HepG2 (cell line): ENCODE measurements around the gene INPP4B. TPM values are rescaled to one million over a fixed set of nuclear protein-coding genes. Genes with fewer than 3 reads are reported as not detected.

Experiments
- ATAC-seq: fragments of 200-7000 bp; cut with Tn5 transposase; 3 replicates; pipeline ENCODE4 v1.9.1; 2020; ENCODE audit warnings: mild to moderate bottlenecking, moderate library complexity
- BruUV-seq: library from RNA; stranded (reverse); fragments of 400-500 nt; replicated peaks from 2 replicates; lab custom pipeline; 2021; lab: Mats Ljungman, UMichigan
- CTCF ChIA-PET: fragments of 300-600 bp; formaldehyde crosslinking; extraction: SDS; loops from one replicate; lab custom pipeline; 2021; ENCODE audit warnings: low total read pairs, inconsistent platforms, low intra/inter-chr PET ratio; lab: Yijun Ruan, JAX
- POLR2A ChIA-PET: fragments of 350-600 bp; sonication (Branson Sonifier 250); formaldehyde crosslinking; loops from one replicate; lab custom pipeline; 2020; ENCODE audit warnings: antibody characterized with exemption, inconsistent platforms; lab: Yijun Ruan, JAX
- DNase-seq: peaks from one replicate; pipeline ENCODE4 v3.0.0-alpha.2; 2015; ENCODE audit warnings: low spot score
- FAIRE-seq: peaks from 3 replicates; lab custom pipeline; 2011; peaks lifted over from hg19 to GRCh38; lab: Jason Lieb, UNC
- H2AFZ ChIP-seq: one replicate; pipeline ENCODE4 v1.6.1; 2011; ENCODE audit warnings: low read length, inconsistent platforms
- H3K27ac ChIP-seq: fragments of 300-600 bp; 3 replicates; pipeline ENCODE4 v1.8.0; 2011; ENCODE audit warnings: mixed run types, mild to moderate bottlenecking, mixed read lengths, low read length, inconsistent platforms; ENCODE audit not compliant: insufficient read depth; ENCODE audit errors: extremely low read length
- H3K27me3 ChIP-seq, 2 experiments: fragments of 200-600 bp in 1 of 2; 2 replicates in 1 of 2; 3 replicates in 1 of 2; pipeline versions ENCODE4 v1.6.0 to v1.8.0; 2011; ENCODE audit warnings: low read length in 2 of 2, mild to moderate bottlenecking in 2 of 2, moderate library complexity in 2 of 2, inconsistent platforms in 1 of 2; ENCODE audit not compliant: insufficient read depth in 2 of 2, control insufficient read depth in 1 of 2
- H3K36me3 ChIP-seq, 2 experiments: fragments of 200-600 bp in 1 of 2; replicated peaks in 1 of 2; 2 replicates in 1 of 2; 3 replicates in 1 of 2; pipeline versions ENCODE4 v1.5.1 to v1.8.0; 2011; ENCODE audit warnings: low read length in 2 of 2, inconsistent platforms in 1 of 2; ENCODE audit not compliant: insufficient read depth in 2 of 2, control insufficient read depth in 1 of 2
- H3K4me1 ChIP-seq: 2 replicates; pipeline ENCODE4 v1.5.1; 2012; ENCODE audit warnings: low read length, inconsistent platforms; ENCODE audit not compliant: insufficient read depth
- H3K4me2 ChIP-seq: 2 replicates; pipeline ENCODE4 v1.6.0; 2011; ENCODE audit warnings: low read depth, low read length, inconsistent platforms
- H3K4me3 ChIP-seq, 3 experiments: fragments of 200-600 bp in 1 of 3; sonication (generic), shearing (Covaris generic) in 1 of 3; replicated peaks in 1 of 3; 2 replicates each; pipeline ENCODE4 v1.5.1; 2011 to 2016; ENCODE audit warnings: low read length in 3 of 3, inconsistent platforms in 2 of 3, low read depth in 2 of 3, mild to moderate bottlenecking in 2 of 3, control low read depth in 1 of 3, mixed read lengths in 1 of 3; ENCODE audit not compliant: insufficient read depth in 1 of 3
- H3K79me2 ChIP-seq: one replicate; pipeline ENCODE4 v1.6.1; 2011; ENCODE audit warnings: low read length, inconsistent platforms; ENCODE audit not compliant: insufficient read depth
- H3K9ac ChIP-seq: 2 replicates; pipeline ENCODE4 v1.6.0; 2011; ENCODE audit warnings: mild to moderate bottlenecking, low read depth, low read length, inconsistent platforms; ENCODE audit not compliant: insufficient read depth
- H3K9me3 ChIP-seq: 2 replicates; pipeline ENCODE4 v1.5.1; 2012; ENCODE audit warnings: mild to moderate bottlenecking, low read length
- H4K20me1 ChIP-seq: 2 replicates; pipeline ENCODE4 v1.6.0; 2011; ENCODE audit warnings: inconsistent platforms, mild to moderate bottlenecking, low read length, moderate library complexity; ENCODE audit not compliant: insufficient read depth
- CBFB ChIP-seq: sonication (generic); formaldehyde crosslinking; IDR thresholded peaks from 2 replicates; pipeline ENCODE4 v1.4.0; 2020; ENCODE audit warnings: missing genetic modification reagents
- CBX5 ChIP-seq: sonication (generic); formaldehyde crosslinking; IDR thresholded peaks from 2 replicates; pipeline ENCODE4 v1.4.0; 2020; ENCODE audit warnings: missing genetic modification reagents, borderline replicate concordance
- CHCHD3 ChIP-seq: sonication (generic); formaldehyde crosslinking; IDR thresholded peaks from 2 replicates; pipeline ENCODE4 v1.8.0; 2022; ENCODE audit warnings: mild to moderate bottlenecking, missing genetic modification reagents, moderate library complexity
- CHD2 ChIP-seq: IDR thresholded peaks from 2 replicates; pipeline ENCODE4 v1.6.1; 2011; ENCODE audit warnings: low read depth, low read length, improper control_type of control experiment
- CHD4 ChIP-seq: fragments of 200-600 bp; sonication (generic); IDR thresholded peaks from 2 replicates; pipeline ENCODE4 v1.7.0; 2017; ENCODE audit warnings: mild to moderate bottlenecking, low read length, borderline replicate concordance
- EZH2 ChIP-seq: conservative IDR thresholded peaks from 2 replicates; pipeline ENCODE4 v1.6.1; 2012; ENCODE audit warnings: mild to moderate bottlenecking, low read depth, low read length, moderate library complexity
- GTF2F1 ChIP-seq: fragments of 150-350 bp; IDR thresholded peaks from 2 replicates; pipeline ENCODE4 v1.6.1; 2014; ENCODE audit warnings: low read length
- KLF12 ChIP-seq: sonication (generic); formaldehyde crosslinking; IDR thresholded peaks from 2 replicates; pipeline ENCODE4 v1.4.0; 2020; ENCODE audit warnings: missing genetic modification reagents, borderline replicate concordance
- MBD4 ChIP-seq: IDR thresholded peaks from 2 replicates; pipeline ENCODE4 v1.6.1; 2012; ENCODE audit warnings: low read length, inconsistent platforms, borderline replicate concordance
- SPEN ChIP-seq: sonication (generic); formaldehyde crosslinking; IDR thresholded peaks from 2 replicates; pipeline ENCODE4 v1.5.1; 2020; ENCODE audit warnings: low read depth, mild to moderate bottlenecking, missing genetic modification reagents
- TARDBP ChIP-seq: sonication (generic); formaldehyde crosslinking; IDR thresholded peaks from 2 replicates; pipeline ENCODE4 v1.8.0; 2022; ENCODE audit warnings: mild to moderate bottlenecking, missing genetic modification reagents
- ZBTB8A ChIP-seq: sonication (generic); formaldehyde crosslinking; IDR thresholded peaks from 2 replicates; pipeline ENCODE4 v1.4.0; 2020; ENCODE audit warnings: mild to moderate bottlenecking, low read depth, missing genetic modification reagents, borderline replicate concordance
- ZMYM4 ChIP-seq: sonication (generic); formaldehyde crosslinking; IDR thresholded peaks from 2 replicates; pipeline ENCODE4 v1.8.1; 2023; ENCODE audit warnings: mild to moderate bottlenecking, missing genetic modification reagents
- ZNF17 ChIP-seq: sonication (generic); formaldehyde crosslinking; IDR thresholded peaks from 2 replicates; pipeline ENCODE4 v1.5.0; 2020; ENCODE audit warnings: mild to moderate bottlenecking, missing genetic modification reagents
- ZNF224 ChIP-seq: sonication (generic); formaldehyde crosslinking; IDR thresholded peaks from 2 replicates; pipeline ENCODE4 v1.5.0; 2020; ENCODE audit warnings: mild to moderate bottlenecking, missing genetic modification reagents
- ZNF34 ChIP-seq: sonication (generic); formaldehyde crosslinking; IDR thresholded peaks from 2 replicates; pipeline ENCODE4 v1.4.0; 2020; ENCODE audit warnings: mild to moderate bottlenecking, missing genetic modification reagents, borderline replicate concordance
- ZNF749 ChIP-seq: sonication (generic); formaldehyde crosslinking; IDR thresholded peaks from 2 replicates; pipeline ENCODE4 v1.8.0; 2022; ENCODE audit warnings: mild to moderate bottlenecking, missing genetic modification reagents, moderate library complexity, borderline replicate concordance
- WGBS: methylation state at CpG from one replicate; pipeline ENCODE4 v1.1.6; 2017; ENCODE audit warnings: low lambda C conversion rate; 5-methylcytosine and 5-hydroxymethylcytosine counted together
- in situ Hi-C: cut with HindIII; loops from 2 replicates; pipeline ENCODE4 v1.10.0; 2017; ENCODE audit warnings: low pct_unique_long_range_greater_than_20kb; ENCODE audit not compliant: extremely low pct_ligation_motif_present
- intact Hi-C: fragments of 100-400 bp; cut with micrococcal nuclease; formaldehyde crosslinking; loops from one replicate; pipeline ENCODE4 v1.10.0; 2022; ENCODE audit not compliant: unreplicated experiment
- polyA plus RNA-seq, 8 experiments: library from polyadenylated mRNA; depleted of rRNA in 3 of 8; stranded (reverse) in 7 of 8; unstranded in 1 of 8; fragments of >200 nt; fragmentation: Illumina TruSeq in 4 of 8; extraction: Trizol in 4 of 8; gene quantifications; 2 replicates each; pipeline versions ENCODE4 v1.2.1 to v1.2.3, GENCODE V29; 2011 to 2016; ENCODE audit warnings: low read depth in 4 of 8, missing spikeins in 1 of 8, mixed read lengths in 1 of 8; ENCODE audit not compliant: insufficient read depth in 1 of 8
- total RNA-seq, 5 experiments: library from RNA; depleted of rRNA; stranded (reverse); fragments of >200 nt; fragmentation: Illumina TruSeq; extraction: Trizol; gene quantifications; 2 replicates each; pipeline ENCODE4 v1.2.3, GENCODE V29; 2016; ENCODE audit warnings: low read depth in 1 of 5
- TF ChIP-seq, protein P1 (sequence below): sonication (generic); formaldehyde crosslinking; IDR thresholded peaks from 2 replicates; pipeline ENCODE4 v1.4.0; 2020; ENCODE audit warnings: missing genetic modification reagents
- TF ChIP-seq, protein P2 (sequence below), 2 experiments: sonication (generic) in 1 of 2; formaldehyde crosslinking in 1 of 2; IDR thresholded peaks; 2 replicates each; pipeline versions ENCODE4 v1.5.1 to v1.6.1; 2011 to 2020; ENCODE audit warnings: borderline replicate concordance in 1 of 2, low read depth in 1 of 2, low read length in 1 of 2, mild to moderate bottlenecking in 1 of 2, missing genetic modification reagents in 1 of 2, moderate library complexity in 1 of 2
- TF ChIP-seq, protein P3 (sequence below): sonication (generic); formaldehyde crosslinking; IDR thresholded peaks from 2 replicates; pipeline ENCODE4 v1.5.1; 2020; ENCODE audit warnings: missing genetic modification reagents, mild to moderate bottlenecking, borderline replicate concordance

The INPP4B gene
- total and polyA plus RNA-seq, 2 of the 13 experiments (the other 11 are each of a cell fraction or from before 2014, with no cell fraction given), result not detected

DNA sequence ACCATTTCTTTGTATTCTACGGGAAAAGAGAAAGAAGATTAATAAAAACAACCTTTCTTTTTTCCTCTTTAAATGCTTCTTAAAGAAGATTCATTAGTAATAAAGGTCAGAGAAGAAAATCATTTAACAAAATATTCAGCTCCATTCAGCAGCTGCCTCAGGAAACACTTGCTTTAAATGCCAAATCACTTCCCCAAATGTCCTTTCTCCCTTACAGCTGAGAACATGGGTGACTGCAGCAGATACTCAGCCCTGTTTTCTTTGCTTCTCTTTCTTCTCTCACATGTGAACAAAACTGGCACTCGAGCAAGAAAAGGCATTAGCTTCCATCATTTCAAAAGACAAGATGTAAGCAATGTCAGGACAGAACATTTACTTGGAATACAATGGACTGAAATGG, 120.2 kb downstream of the INPP4B start:
- no peak overlapping the region for H2AFZ ChIP-seq
- FAIRE-seq, result no peak
- H3K4me3 ChIP-seq, result no peak overlapping the region

More for the DNA sequence above, 120.2 kb downstream of the INPP4B start:
- DNase-seq, result no peak
- H3K9ac ChIP-seq, result no peak overlapping the region
- H3K4me1 ChIP-seq, result no peaks in the 10 kb centered on the region
- BruUV-seq, result no TSS peak
- ATAC-seq, result no peak
- TF ChIP-seq CBX5 (CRISPR knock-in tag) (no peak), CHD2 (no peak), ZMYM4 (CRISPR knock-in tag) (no peak), MBD4 (no peak), KLF12 (CRISPR knock-in tag) (no peak), EZH2 (no peak), ZNF224 (no peak), ZBTB8A (CRISPR knock-in tag) (no peak), ZNF34 (CRISPR knock-in tag) (no peak), CHCHD3 (CRISPR knock-in tag) (no peak), CHD4 (no peak), ZNF17 (no peak), GTF2F1 (no peak), ZNF749 (CRISPR knock-in tag) (no peak), CBFB (no peak), SPEN (CRISPR knock-in tag) (no peak), TARDBP (CRISPR knock-in tag) (no peak)
- TF ChIP-seq, protein P1, sequence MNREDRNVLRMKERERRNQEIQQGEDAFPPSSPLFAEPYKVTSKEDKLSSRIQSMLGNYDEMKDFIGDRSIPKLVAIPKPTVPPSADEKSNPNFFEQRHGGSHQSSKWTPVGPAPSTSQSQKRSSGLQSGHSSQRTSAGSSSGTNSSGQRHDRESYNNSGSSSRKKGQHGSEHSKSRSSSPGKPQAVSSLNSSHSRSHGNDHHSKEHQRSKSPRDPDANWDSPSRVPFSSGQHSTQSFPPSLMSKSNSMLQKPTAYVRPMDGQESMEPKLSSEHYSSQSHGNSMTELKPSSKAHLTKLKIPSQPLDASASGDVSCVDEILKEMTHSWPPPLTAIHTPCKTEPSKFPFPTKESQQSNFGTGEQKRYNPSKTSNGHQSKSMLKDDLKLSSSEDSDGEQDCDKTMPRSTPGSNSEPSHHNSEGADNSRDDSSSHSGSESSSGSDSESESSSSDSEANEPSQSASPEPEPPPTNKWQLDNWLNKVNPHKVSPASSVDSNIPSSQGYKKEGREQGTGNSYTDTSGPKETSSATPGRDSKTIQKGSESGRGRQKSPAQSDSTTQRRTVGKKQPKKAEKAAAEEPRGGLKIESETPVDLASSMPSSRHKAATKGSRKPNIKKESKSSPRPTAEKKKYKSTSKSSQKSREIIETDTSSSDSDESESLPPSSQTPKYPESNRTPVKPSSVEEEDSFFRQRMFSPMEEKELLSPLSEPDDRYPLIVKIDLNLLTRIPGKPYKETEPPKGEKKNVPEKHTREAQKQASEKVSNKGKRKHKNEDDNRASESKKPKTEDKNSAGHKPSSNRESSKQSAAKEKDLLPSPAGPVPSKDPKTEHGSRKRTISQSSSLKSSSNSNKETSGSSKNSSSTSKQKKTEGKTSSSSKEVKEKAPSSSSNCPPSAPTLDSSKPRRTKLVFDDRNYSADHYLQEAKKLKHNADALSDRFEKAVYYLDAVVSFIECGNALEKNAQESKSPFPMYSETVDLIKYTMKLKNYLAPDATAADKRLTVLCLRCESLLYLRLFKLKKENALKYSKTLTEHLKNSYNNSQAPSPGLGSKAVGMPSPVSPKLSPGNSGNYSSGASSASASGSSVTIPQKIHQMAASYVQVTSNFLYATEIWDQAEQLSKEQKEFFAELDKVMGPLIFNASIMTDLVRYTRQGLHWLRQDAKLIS (CRISPR knock-in tag), result no peak
- TF ChIP-seq, protein P2, sequence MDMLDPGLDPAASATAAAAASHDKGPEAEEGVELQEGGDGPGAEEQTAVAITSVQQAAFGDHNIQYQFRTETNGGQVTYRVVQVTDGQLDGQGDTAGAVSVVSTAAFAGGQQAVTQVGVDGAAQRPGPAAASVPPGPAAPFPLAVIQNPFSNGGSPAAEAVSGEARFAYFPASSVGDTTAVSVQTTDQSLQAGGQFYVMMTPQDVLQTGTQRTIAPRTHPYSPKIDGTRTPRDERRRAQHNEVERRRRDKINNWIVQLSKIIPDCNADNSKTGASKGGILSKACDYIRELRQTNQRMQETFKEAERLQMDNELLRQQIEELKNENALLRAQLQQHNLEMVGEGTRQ (IDR thresholded peaks at IDR 0.05; ENCODE audit: low read depth, low read length), result no peak
- TF ChIP-seq, protein P2 (CRISPR knock-in tag; IDR thresholded peaks at IDR 0.05; ENCODE audit: borderline replicate concordance), result no peak
- TF ChIP-seq, protein P3, sequence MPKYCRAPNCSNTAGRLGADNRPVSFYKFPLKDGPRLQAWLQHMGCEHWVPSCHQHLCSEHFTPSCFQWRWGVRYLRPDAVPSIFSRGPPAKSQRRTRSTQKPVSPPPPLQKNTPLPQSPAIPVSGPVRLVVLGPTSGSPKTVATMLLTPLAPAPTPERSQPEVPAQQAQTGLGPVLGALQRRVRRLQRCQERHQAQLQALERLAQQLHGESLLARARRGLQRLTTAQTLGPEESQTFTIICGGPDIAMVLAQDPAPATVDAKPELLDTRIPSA, result no peak
- TF ChIP-seq, all 625 proteins: peak for 0
- Histone ChIP-seq H3K9me3 (no peaks in the 10 kb centered on the region), H3K27ac (no peak overlapping the region), H3K36me3 (no peaks in the 10 kb centered on the region), H3K4me2 (no peak overlapping the region), H4K20me1 (no peaks in the 10 kb centered on the region), H3K79me2 (no peaks in the 10 kb centered on the region), H3K27me3 (no peaks in the 10 kb centered on the region)
- in situ Hi-C loops (loop anchor here (10.0 kb wide), 1 partner anchor 371 kb away; no protein-coding TSS in a partner anchor), intact Hi-C loops (no loop called here)
- 0% methylated on average over 2 of the region's 2 CpGs for WGBS
- ChIA-PET CTCF (no interaction called here), POLR2A (no interaction called here)
